Heart left ventricle (tissue), 13 donors: ENCODE data around the gene KIF16B.

Experiments
- CTCF ChIP-seq, 12 donors: fragments of 200-600 bp; sonication (generic) in 4 of 12; IDR thresholded peaks; one replicate each; pipeline versions ENCODE4 v1.5.0 to v1.8.0; 2018 to 2022; ENCODE audit warnings: antibody characterized with exemption in 12 of 12, mild to moderate bottlenecking in 5 of 12
- POLR2A ChIP-seq, 2 donors: fragments of 450-650 bp; IDR thresholded peaks; one replicate each; pipeline ENCODE4 v1.6.1; 2017; ENCODE audit warnings: antibody characterized with exemption in 2 of 2, mild to moderate bottlenecking in 2 of 2, moderate library complexity in 2 of 2
- donor health status: ischemic (EF 13 %, LVEDD 7.1; RV severe dilation, severe dysfunction).
- donor health status: DM: no; HTN: yes; CAD: no.
- donor health status: DM: no; HTN: no; CAD: no.
- donor health status: ischemic (EF 25% LVEDD 6.9; RV normal size, moderate dysfunction).
- donor health status: ischemic (EF 25% LVEDD 5.7; RV mildly dilated, moderate dysfunction).
- donor health status: ischemic (EF 35%, LVEDD 5.7; RV mildly dilated, moderate dysfunction).
- donor health status: nonischemic (EF 11% LVEDD 7.7; RV severe dilation, severe dysfunction).
- donor health status: DM: yes; HTN: yes; CAD: no.
- donor health status: PGD.
- donor health status: ischemic (EF 29% LVEDD 5.4; RV normal size, mild dysfunction).
- donor health status: nonischemic (EF 23%, LVEDD 6.1; RV moderate dilation, normal function).

- TF ChIP-seq CTCF (IDR thresholded peaks at IDR 0.05) = no peak
- TF ChIP-seq POLR2A (IDR thresholded peaks at IDR 0.05) = no peak
These were observed 160.3 kb downstream of the KIF16B start for GRCh38 chr20:16412906-16413305.
